Measurements from ENCODE around the gene PCBP3. TPM values are rescaled to one million over a fixed set of nuclear protein-coding genes. Genes with fewer than 3 reads are reported as not detected.

Gene PCBP3
- total RNA-seq, 1 experiment from 2014 or later: 10.9 TPM

DNA sequence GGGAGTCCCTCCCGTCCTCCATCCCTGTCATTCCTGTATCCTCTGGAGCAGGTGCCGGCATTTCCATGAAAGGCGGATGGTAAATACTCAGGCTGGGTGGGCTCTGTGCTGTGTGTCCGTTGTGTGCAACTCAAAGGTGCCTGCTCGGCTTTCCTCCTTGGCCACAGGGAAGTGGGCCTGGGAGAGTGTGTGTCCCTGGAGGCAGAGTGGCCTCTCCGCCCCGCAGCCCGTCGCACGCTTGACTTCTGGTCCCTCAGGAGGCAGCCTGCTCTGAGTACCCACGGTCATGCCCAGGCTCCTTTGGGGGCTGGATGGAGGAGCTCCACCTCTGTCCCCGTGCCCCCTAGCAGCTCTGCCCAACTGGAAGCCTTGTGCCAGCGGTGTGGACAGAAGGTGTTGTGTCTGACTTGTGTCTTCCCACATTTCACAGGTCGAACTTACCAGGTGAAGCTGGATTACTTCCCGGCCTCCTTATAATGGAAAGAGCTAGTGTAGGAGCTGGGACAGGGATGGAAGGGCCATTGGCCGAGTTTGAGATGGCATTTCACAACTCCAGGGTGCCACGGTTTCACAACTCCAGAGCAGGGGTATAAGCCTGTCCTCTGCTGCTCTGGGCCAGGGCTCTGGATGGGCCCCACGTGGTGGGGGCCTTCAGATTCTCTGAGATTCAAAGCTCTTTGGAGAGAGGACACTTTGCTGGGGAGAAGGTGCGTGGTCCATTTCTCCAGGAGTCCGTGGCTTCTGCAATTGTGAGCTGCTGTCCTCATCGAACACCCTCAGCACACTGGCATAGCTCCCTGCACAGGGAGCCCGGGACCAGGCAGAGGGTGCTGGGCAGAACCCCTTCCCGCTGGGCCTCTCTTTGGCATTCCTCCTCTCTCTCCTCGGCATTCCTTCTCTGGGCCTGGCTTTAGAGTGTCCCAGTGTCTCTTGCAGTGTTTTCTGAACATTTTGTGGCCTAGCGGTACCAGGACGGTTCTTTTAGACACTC is 185.3 kb downstream of the PCBP3 start:
- peak; percentile 23 for DNase-seq
- Histone ChIP-seq H2BK12ac (ENCODE audit: insufficient read length, low read depth, low read length) (no peak overlapping the region), H3K27me3 (ENCODE audit: insufficient read depth, low read length) (no peaks in the 10 kb centered on the region), H3T11ph (ENCODE audit: low read length) (no peak overlapping the region), H4K8ac (replicated peaks; ENCODE audit: insufficient read length, low read depth, low read length) (no peak overlapping the region), H3K18ac (ENCODE audit: insufficient read length, low read depth, low read length) (no peak overlapping the region), H3K4ac (ENCODE audit: low read depth, low read length) (no peak overlapping the region), H4K20me1 (ENCODE audit: control insufficient read depth, insufficient read depth, insufficient read length) (no peaks in the 10 kb centered on the region), H4K5ac (ENCODE audit: insufficient read length, low read depth, low read length) (no peak overlapping the region), H2BK120ac (ENCODE audit: low read depth, low read length, poor library complexity, severe bottlenecking) (no peak overlapping the region), H3K79me2 (ENCODE audit: insufficient read depth, low read length) (no peaks in the 10 kb centered on the region), H3K4me2 (ENCODE audit: insufficient read depth, insufficient read length, low read length) (no peak overlapping the region), H3K56ac (ENCODE audit: insufficient read length, low read depth, low read length) (no peak overlapping the region), H3K79me1 (ENCODE audit: insufficient read depth, low read depth, low read length, poor library complexity, severe bottlenecking) (no peaks in the 10 kb centered on the region), H3K27ac (ENCODE audit: insufficient read length, low read depth, low read length) (no peak overlapping the region), H3K23ac (ENCODE audit: insufficient read length, low read depth, low read length) (no peak overlapping the region), H3K4me1 (ENCODE audit: insufficient read depth, low read length) (0 out of 2 replicates have a peak, but pooled peaks cover 5% of the 10 kb centered on the region), H2AK5ac (ENCODE audit: insufficient read length, low read length) (no peak overlapping the region), H3K14ac (ENCODE audit: insufficient read depth, low read length) (no peak overlapping the region; the same call in 1 of the 2 replicates), H3K9ac (ENCODE audit: extremely low read depth, insufficient read length, low read length) (no peak overlapping the region), H2AFZ (ENCODE audit: low read length) (no peak overlapping the region), H4K91ac (ENCODE audit: insufficient read length, low read depth, low read length) (no peak overlapping the region), H3K23me2 (ENCODE audit: insufficient read length, low read depth, low read length, poor library complexity, severe bottlenecking) (no peaks in the 10 kb centered on the region), H2BK15ac (ENCODE audit: low read depth, low read length) (no peak overlapping the region), H2BK5ac (ENCODE audit: insufficient read length, low read length) (no peak overlapping the region), H2BK20ac (ENCODE audit: low read depth, low read length, poor library complexity, severe bottlenecking) (no peak overlapping the region), H3K9me3 (ENCODE audit: control insufficient read depth, low read depth, low read length) (no peaks in the 10 kb centered on the region)
- Mint-ChIP-seq H3K36me3 (ENCODE audit: insufficient read depth in 1 of 3, low read depth in 3 of 3) (no peaks in the 10 kb centered on the region; a peak in 2 of 7 replicates), H3K27me3 (ENCODE audit: low read depth) (no peaks in the 10 kb centered on the region), H3K4me1 (peaks cover 13 to 19% of the 10 kb centered on the region in 2 experiments; a peak in 3 of 4 replicates), H3K9me3 (no peaks in the 10 kb centered on the region; a peak in 2 of 5 replicates), H3K4me3 (no peak overlapping the region), H3K27ac (no peak overlapping the region)
- no CpG with 5 or more reads among the region's 26 CpGs for WGBS (ENCODE audit: extremely low coverage, insufficient read length, low lambda C conversion rate)
- TF ChIP-seq CTCF (conservative IDR thresholded peaks at IDR 0.05): no peak
